HL-60 (cell line): ENCODE results near the gene TMEM150A.
"Not testable (repeated sequence)": the region's sequence is repeated elsewhere in the genome, so short reads cannot be mapped to it uniquely, and the experiment has no call there.

Experiments used
- DNase-seq, 2 experiments: peaks; one replicate each; pipeline ENCODE4 v3.0.0-alpha.2; 2010 to 2020; ENCODE audit warnings: low read depth in 1 of 2, low spot score in 1 of 2
- H3K27ac ChIP-seq: fragments of 250-450 bp; sonication (Bioruptor Pico); replicated peaks from 2 replicates; pipeline ENCODE4 v1.5.1; 2020; ENCODE audit warnings: mild to moderate bottlenecking, moderate library complexity
- H3K27me3 ChIP-seq: fragments of 250-450 bp; sonication (Bioruptor Pico); 2 replicates; pipeline ENCODE4 v1.5.1; 2021; ENCODE audit warnings: mild to moderate bottlenecking, moderate library complexity; ENCODE audit not compliant: insufficient read depth, poor library complexity, severe bottlenecking
- H3K4me3 ChIP-seq: replicated peaks from 2 replicates; pipeline ENCODE4 v1.5.1; 2011; ENCODE audit warnings: mild to moderate bottlenecking, control low read depth, low read length; ENCODE audit not compliant: insufficient read depth
- CTCF ChIP-seq: IDR thresholded peaks from one replicate; pipeline ENCODE4 v1.5.1; 2011; ENCODE audit warnings: low read length, control low read depth, inconsistent platforms; ENCODE audit not compliant: insufficient read depth
- GABPA ChIP-seq: IDR thresholded peaks from 2 replicates; pipeline ENCODE4 v1.6.1; 2012; ENCODE audit warnings: low read depth
- POLR2AphosphoS5 ChIP-seq: IDR thresholded peaks from 2 replicates; pipeline ENCODE4 v1.6.1; 2012; ENCODE audit warnings: low read depth
- REST ChIP-seq: IDR thresholded peaks from 2 replicates; pipeline ENCODE4 v1.6.1; 2012; ENCODE audit warnings: low read depth; ENCODE audit not compliant: insufficient replicate concordance
- SPI1 ChIP-seq: IDR thresholded peaks from 2 replicates; pipeline ENCODE4 v1.6.1; 2012; ENCODE audit warnings: low read depth, mild to moderate bottlenecking, borderline replicate concordance

Gene TMEM150A

GRCh38 chr2:85561280-85562212 lies 41.0 kb downstream of the TMEM150A start, which contains the start of gene GGCX:
TSS of gene GGCX (minus strand) at chr2:85561493. CDS start at chr2:85561428, 65 bp downstream.
- peak within 1 kb of the TSS; percentile 86 for H3K27ac ChIP-seq
- no peaks in the 10 kb centered on the region for H3K27me3 ChIP-seq
- H3K4me3 ChIP-seq, result peak within 1 kb of the TSS; percentile 93
- DNase-seq, result peak; percentile 93 to 97
- TF ChIP-seq SPI1 (peak; percentile 26; the same call in 1 of the 2 replicates), REST (peak; percentile 7), CTCF (no peak), POLR2AphosphoS5 (peak; percentile 93), GABPA (no peak; the same call in 1 of the 2 replicates)

GRCh38 chr2:85560812-85561279 lies 41.7 kb downstream of the TMEM150A start:
- H3K27me3 ChIP-seq, result no peaks in the 10 kb centered on the region
- no peak for DNase-seq
- H3K27ac ChIP-seq, result peak overlapping the region; percentile 86
- TF ChIP-seq SPI1 (no peak), REST (no peak), GABPA (no peak), CTCF (no peak), POLR2AphosphoS5 (no peak)
- peak overlapping the region; percentile 93 for H3K4me3 ChIP-seq

GRCh38 chr2:85560403-85560726 lies 42.1 kb downstream of the TMEM150A start:
- DNase-seq, H3K27ac ChIP-seq, H3K27me3 ChIP-seq: not testable (repeated sequence)
- H3K4me3 ChIP-seq, result peak overlapping the region; percentile 93

- Histone ChIP-seq H3K4me3 (no peak overlapping the region), H3K27me3 (no peaks in the 10 kb centered on the region), H3K27ac (no peak overlapping the region)
- no peak for TF ChIP-seq REST
- no peak for TF ChIP-seq CTCF
- TF ChIP-seq SPI1, result no peak
- TF ChIP-seq POLR2AphosphoS5, result no peak
- no peak for TF ChIP-seq GABPA
- DNase-seq, result no peak
Measured at GRCh38 chr2:85558160-85558559, 44.3 kb downstream of the TMEM150A start.
